Activated gamma-delta T cell treated with Interleukin-2 at 50 U/mL for 16 hours (primary cell): ENCODE measurements around the gene PITRM1.

Experiments
- DNase-seq: peaks from one replicate; pipeline ENCODE4 v3.0.0-alpha.2; 2020

The PITRM1 gene

DNA sequence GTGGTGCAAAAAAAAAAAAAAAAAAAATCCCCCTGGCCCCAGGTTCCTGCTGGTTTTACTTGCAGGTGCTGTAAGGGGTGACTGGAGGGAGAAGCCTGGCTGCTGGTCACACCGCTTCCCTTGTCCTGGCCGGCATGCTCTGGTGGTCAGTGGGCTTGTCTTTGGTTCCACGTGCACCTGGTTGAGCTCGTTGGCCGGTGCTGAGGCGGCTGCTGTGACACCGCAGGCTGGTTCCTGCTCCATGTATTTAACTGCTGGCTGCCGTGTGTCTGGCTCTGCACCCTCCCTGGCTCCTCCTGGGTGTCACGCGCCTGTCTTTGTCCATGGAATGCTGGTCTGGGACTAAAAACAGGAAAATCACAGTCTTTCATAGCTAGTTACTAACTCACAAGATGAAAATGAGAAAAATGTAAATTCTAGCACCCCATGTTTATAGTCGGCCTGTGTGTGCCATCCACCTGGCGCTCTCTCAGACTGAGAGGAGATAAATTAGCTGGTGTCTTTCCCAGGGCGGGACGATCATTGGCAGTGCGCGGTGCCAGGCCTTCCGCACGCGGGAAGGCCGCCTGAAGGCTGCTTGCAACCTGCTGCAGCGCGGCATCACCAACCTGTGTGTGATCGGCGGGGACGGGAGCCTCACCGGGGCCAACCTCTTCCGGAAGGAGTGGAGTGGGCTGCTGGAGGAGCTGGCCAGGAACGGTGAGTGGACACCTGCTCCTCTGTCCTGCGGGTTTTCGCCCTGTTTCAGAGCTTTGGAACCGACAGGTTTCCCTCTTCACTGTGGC is 71.5 kb downstream of the PITRM1 start:
- no peak for DNase-seq

DNA sequence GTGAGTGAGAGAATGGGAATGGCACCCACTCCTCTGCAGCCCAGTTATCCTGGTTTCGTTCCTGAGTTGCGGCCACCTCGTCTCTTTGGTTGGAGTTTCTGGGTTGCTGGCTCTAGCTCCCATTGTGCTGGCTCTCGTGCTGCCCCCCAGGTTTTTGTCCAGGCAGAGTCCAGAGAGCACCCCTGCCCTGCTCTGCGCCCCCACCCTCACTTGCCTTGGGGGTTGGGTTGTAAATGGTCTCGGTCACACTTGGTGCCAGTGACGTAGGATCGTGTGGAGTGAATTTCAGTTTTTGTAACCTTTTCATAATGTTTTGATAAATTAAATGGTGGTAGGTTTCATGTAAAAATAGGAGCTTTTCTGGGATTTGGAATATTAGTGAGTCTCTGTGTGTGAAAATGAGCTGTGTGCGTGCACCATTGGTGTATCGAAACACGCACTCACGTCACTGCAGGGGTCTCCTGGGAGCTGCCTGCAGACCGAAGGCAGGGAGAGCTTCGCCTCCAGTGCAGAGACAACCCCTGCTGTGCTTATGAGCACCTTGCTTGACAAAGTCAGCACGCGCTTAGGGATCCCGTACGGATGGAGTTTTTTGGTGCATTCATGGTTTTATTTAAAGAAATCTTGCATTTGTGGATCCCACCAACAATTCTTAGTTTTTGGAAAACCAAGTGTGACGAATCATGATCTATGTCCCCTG is 72.3 kb downstream of the PITRM1 start:
- no peak for DNase-seq

DNA sequence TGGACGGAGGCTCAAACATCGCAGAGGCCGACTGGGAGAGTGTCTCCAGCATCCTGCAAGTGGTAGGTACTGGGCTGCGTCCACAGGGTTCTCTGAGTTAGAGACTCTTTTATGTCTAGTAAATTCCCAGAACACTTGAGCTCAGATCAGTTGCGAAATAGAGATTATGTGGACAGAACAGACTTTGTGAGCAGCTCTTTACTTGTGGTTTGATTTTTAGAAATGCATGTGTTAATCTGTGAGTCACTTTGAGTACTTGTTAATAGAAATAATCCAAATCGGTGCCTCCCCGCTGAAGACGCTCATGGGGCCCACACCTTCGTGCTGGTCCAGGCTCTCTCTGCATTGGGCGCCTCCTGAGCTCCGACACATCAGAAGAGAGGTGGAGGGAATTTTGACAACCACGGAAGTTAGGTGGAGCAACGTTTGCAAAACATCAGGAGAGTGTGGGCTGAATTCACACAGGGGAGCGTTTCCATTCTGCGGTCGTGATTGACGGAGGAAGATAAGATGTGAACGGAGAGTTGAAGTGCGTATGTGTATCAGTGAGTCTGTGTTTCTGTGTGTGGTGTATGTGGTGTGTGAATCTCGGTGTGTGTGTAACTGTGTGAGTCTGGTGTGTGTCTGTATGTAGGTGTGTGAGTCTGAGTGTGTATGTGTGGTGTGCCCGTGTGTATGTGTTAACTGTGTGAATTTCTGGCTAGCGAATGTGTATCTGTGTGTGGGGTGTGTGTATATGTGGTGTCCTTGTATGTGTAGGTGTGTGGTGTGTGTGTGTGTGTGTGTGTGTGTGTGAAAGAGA is 73.1 kb downstream of the PITRM1 start:
- no peak for DNase-seq

DNA sequence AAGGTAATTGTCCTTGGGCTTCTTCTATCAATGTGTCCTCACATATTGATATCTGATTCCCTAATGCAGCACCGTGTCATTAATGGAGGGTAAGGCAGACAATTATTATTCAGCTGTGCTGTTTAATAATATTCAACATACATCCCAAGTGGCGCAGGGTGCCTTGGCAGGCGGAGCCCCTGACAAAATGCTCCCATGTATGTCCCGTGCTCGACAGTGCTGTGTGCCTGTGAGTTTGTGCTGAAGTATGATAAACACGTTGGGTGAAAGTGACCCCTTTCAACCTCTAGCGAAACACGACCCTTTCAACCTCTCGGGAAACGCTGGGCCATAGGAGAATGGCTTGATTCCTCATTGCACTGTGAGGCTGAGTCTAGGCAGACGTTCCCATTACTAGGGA is 73.9 kb downstream of the PITRM1 start:
- DNase-seq = no peak

DNA sequence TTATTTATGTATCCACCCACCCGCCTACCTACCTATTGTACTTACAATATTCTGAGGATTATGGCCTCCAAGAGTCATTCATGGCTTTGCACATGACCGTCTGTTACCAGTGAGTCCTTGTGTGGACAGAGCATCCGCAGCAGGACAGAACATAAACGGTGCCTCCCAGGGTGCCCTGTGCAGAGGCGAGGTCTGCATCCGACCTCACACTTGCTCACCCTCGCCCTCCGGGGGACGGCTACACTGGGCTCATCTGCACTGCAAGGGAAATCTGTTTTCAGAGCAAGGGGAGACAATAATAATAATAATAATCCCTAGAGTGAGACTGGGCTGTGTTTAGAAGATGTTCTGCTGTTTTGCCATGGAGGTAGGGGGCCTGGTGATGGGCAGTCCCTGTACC is 75.4 kb downstream of the PITRM1 start:
- no peak for DNase-seq

DNA sequence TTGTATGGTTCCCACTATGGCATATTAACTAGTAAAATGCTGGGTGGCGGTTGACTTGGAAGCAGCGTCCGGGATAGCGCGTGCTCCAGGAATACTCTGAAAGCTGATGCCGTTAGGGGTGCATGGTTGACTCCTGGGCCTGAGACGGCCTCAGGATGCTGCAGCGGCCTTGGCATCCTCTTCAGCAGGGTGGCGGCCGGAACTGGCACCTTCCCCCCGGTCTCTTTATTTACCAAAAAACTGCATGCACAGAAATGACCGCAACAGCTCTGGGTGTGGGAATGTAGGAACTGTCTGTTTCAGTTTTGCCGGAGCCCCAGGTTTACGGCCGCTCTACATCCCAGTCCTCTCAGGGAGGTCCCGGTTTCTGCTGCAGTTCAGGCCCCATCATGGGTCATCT is 76.4 kb downstream of the PITRM1 start:
- no peak for DNase-seq

DNA sequence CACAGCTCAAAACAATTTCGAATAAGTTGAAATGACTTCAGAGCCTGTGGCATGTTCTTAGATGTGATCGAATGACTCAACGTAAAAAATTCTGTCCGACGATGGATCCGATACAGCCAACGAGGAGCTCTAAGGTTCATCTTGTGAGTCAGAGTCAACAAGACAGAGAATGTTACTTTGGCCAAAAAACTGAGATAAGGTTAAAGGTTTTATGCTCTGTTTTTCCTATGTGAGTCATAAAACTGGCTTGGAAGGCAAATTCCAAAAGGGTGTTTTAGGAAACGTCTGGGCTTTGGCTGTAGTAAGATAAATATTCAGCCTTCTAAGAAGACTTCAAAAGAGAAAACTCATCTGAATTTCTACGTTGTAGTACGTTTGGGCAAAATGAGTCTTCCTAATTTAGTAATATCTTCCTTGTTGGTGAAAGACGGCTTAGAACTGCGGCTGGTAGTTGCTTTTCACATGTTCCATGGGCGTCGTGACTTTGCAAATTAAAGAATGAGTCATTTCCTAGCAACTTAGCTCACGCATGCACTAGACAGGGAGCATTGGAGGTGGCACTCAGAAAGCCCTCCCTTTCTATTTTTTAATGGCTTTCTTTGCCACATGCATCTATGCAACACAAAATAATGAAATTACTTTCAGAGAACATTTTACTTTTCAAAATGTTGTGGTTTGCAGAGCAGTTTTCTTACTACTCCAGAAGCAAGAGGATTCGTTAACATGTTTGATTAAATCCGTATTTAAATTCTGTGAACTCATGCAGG is 77.0 kb downstream of the PITRM1 start:
- peak; percentile 38 for DNase-seq

- no peak for DNase-seq
Observed at GRCh38 chr10:3094609-3095036, 78.0 kb downstream of the PITRM1 start.

- DNase-seq = no peak
Observed at GRCh38 chr10:3093996-3094395, 78.6 kb downstream of the PITRM1 start.

DNA sequence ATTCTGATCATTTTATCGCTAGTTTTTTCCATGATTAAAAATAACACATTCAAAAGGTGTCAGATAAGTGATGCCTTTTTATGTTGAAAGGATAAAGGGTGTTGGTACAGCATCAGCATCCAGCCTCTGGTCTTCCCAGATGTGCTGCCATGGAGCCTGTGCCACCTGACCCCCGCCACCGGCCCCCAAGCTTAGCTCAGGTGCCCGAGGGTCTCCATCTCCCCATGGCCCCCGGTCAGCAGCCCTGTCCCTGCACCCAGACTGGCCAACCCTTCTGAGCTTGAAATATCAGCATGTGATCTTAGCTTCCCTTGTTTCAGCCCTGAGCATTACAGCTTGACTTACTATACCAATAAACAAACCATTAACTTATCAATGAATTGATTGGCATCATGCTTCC is 80.7 kb downstream of the PITRM1 start:
- DNase-seq = no peak

- no peak for DNase-seq
Observed at GRCh38 chr10:3090914-3091787, 81.4 kb downstream of the PITRM1 start.

DNA sequence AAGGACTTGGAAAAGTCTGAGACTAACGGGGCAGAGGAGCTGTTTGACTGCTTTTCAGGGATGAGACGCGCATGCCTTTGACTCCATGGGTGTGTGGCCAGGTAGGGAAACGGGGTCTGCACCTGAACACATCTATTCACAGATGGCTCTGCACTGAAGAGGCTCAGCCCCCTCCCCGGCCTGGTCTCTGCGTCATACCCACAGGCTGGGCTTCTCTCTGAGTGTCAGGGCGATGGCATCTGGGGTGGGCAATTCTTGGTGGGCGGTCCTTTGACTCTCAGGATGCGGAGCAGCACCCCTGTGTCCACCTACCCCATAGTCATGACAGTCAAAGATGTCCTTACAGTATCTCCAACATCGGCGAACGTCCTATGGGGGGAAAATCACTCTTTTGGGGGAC is 82.2 kb downstream of the PITRM1 start:
- DNase-seq = no peak
